ENCODE measurements around the gene RPAP3. TPM values are rescaled to one million over a fixed set of nuclear protein-coding genes. Genes with fewer than 3 reads are reported as not detected.

The RPAP3 gene
- total and polyA plus RNA-seq, 9 of the 15 experiments (the other 6 are each of a cell fraction or from before 2014, with no cell fraction given) = 40.0 to 92.1 (median 54.1) TPM

DNA sequence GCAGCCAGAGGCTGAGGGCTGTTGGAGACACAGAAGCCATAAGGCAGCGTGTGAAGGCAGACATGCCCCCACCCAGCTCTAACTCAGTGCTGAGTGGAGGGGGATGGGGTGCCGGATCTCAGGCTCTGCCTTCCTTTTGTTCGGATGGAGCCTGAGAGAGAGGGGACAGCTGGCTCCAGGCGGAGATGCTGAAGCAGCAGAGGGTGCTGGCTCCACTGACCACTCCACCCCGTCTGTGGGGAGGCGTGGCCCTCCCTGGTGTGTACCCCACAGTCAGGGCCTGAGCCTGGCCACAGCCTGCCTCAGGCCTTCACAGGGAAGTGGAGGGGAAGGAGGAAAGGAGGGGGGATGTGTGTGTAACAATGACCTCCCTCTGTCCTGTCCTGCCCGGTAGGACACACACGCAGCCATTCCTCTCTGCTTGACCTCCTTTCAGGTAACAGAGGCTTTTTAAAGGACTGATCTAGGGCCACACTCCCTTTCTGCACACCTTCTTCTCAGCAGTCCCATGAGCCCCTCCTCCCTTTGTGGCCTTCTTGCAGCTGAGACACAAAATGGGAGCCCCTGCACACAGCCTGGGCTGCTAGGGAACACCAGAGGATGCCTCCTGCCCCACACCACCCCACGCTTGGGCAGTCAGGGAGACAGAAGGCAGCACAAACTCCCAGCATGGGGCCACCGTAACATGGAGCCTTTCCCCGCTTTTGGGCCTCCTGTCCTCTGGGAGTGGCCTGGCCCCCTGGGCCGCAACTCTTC is 29.1 kb upstream of the RPAP3 start:
- Histone ChIP-seq H3K4me2 (ENCODE audit: insufficient read depth, low read length) (no peak overlapping the region), H3K27ac (ENCODE audit: extremely low read depth, low read depth, low read length) (no peak overlapping the region), H3K9ac (ENCODE audit: insufficient read depth in 1 of 2, low read depth in 2 of 2, low read length in 2 of 2) (peak overlapping the region in 1 of 2 experiments; percentile 67; a peak in 2 of 4 replicates), H3K36me3 (ENCODE audit: control insufficient read depth, insufficient read depth, low read length) (no peaks in the 10 kb centered on the region), H3K4me3 (no peak overlapping the region), H2AFZ (ENCODE audit: low read depth, low read length) (no peak overlapping the region), H3K9me1 (ENCODE audit: control insufficient read depth, insufficient read depth, low read length) (no peaks in the 10 kb centered on the region), H3K9me3 (replicated peaks; ENCODE audit: control insufficient read depth, insufficient read depth, low read depth, low read length) (no peaks in the 10 kb centered on the region), H3K4me1 (replicated peaks in 1 of 2; ENCODE audit: control insufficient read depth in 2 of 2, insufficient read depth in 2 of 2, low read length in 2 of 2) (peaks cover 32 to 47% of the 10 kb centered on the region in 2 experiments), H3K27me3 (ENCODE audit: control insufficient read depth in 2 of 2, insufficient read depth in 2 of 2, low read length in 2 of 2) (no peaks in the 10 kb centered on the region), H3K79me2 (ENCODE audit: control insufficient read depth, insufficient read depth, low read length) (no peaks in the 10 kb centered on the region), H4K20me1 (replicated peaks; ENCODE audit: control insufficient read depth, insufficient read depth, low read length) (no peaks in the 10 kb centered on the region)
- DNase-seq (ENCODE audit: extremely low read depth in 1 of 4, low spot score in 3 of 4) (no peak), ATAC-seq (no peak), FAIRE-seq (no peak)
- in situ Hi-C loops (cut with MboI) = no loop called here
- 54% methylated on average over 12 of the region's 12 CpGs for WGBS (ENCODE audit: insufficient coverage, low coverage, missing lambda C conversion rate)
- TF ChIP-seq ZNF445 (CRISPR knock-in tag; IDR thresholded peaks at IDR 0.05; ENCODE audit: low read depth) (no peak), ZNF263 (CRISPR knock-in tag; IDR thresholded peaks at IDR 0.05; ENCODE audit: borderline replicate concordance) (0 out of 2 replicates have a peak, but pooled peaks have one; percentile 12)
- POLR2A ChIA-PET = interaction anchor here (0.8 kb wide), 1 partner anchor 669 kb away, joined by 3 read pairs; no protein-coding TSS in a partner anchor
- no TSS peak for BruUV-seq (replicated peaks)
- CTCF ChIA-PET (ENCODE audit: low intra/inter-chr PET ratio) = no interaction called here
- intact Hi-C loops (cut with micrococcal nuclease) = no loop called here

DNA sequence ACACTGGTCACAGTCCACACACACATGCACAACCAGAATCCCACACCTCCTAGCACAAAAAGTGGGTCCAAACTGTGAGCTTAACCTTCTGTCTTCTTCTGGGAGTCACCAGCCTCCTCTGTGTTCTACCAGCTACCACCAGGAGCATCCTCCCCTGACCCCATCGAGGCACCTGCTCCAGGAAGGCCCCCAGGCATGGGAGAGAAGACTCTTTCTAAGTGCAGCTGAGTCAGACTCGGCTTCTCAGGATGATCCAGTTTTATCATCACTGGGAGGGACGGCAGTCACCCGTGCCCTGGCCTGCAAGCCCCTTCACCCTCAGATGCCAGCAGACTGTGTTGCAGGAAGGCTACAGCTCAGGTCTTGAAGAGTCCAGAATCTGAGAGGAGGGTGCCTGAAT is 27.3 kb upstream of the RPAP3 start:
- no peak overlapping the region; the same call in 2 of the 3 replicates for H3K27ac ChIP-seq (ENCODE audit: extremely low read depth, low read depth, low read length)
- ChIA-PET POLR2A (interaction anchor here (0.6 to 3.0 kb wide), 7 partner anchors 9 to 101 kb away, joined by 3 to 8 read pairs (median 4); partner anchors contain the start of genes RPAP3 and SLC48A1), CTCF (ENCODE audit: low intra/inter-chr PET ratio) (no interaction called here)
- no peak overlapping the region for H3K4me2 ChIP-seq (ENCODE audit: insufficient read depth, low read length)
- H3K9ac ChIP-seq (ENCODE audit: insufficient read depth in 1 of 2, low read depth in 2 of 2, low read length in 2 of 2) = no peak overlapping the region
- no peak overlapping the region for H2AFZ ChIP-seq (ENCODE audit: low read depth, low read length)
- DNase-seq (ENCODE audit: extremely low read depth in 1 of 4, low spot score in 3 of 4) (no peak), ATAC-seq (no peak), FAIRE-seq (no peak)
- H3K27me3 ChIP-seq (ENCODE audit: control insufficient read depth in 2 of 2, insufficient read depth in 2 of 2, low read length in 2 of 2) = no peaks in the 10 kb centered on the region
- peaks cover 2% of the 10 kb centered on the region; the same call in 1 of the 2 replicates for H4K20me1 ChIP-seq (replicated peaks; ENCODE audit: control insufficient read depth, insufficient read depth, low read length)
- H3K36me3 ChIP-seq (ENCODE audit: control insufficient read depth, insufficient read depth, low read length) = no peaks in the 10 kb centered on the region
- H3K79me2 ChIP-seq (ENCODE audit: control insufficient read depth, insufficient read depth, low read length) = no peaks in the 10 kb centered on the region
- in situ Hi-C loops (cut with MboI) (no loop called here), intact Hi-C loops (cut with micrococcal nuclease) (no loop called here)
- no peaks in the 10 kb centered on the region for H3K9me1 ChIP-seq (ENCODE audit: control insufficient read depth, insufficient read depth, low read length)
- no peaks in the 10 kb centered on the region for H3K9me3 ChIP-seq (replicated peaks; ENCODE audit: control insufficient read depth, insufficient read depth, low read depth, low read length)
- BruUV-seq (replicated peaks) = no TSS peak
- peaks cover 17 to 35% of the 10 kb centered on the region in 2 experiments for H3K4me1 ChIP-seq (replicated peaks in 1 of 2; ENCODE audit: control insufficient read depth in 2 of 2, insufficient read depth in 2 of 2, low read length in 2 of 2)
- 10% methylated on average over 4 of the region's 4 CpGs for WGBS (ENCODE audit: insufficient coverage, low coverage, missing lambda C conversion rate)
- H3K4me3 ChIP-seq = no peak overlapping the region
- no peak for TF ChIP-seq RUNX1 (IDR thresholded peaks at IDR 0.05; ENCODE audit: low read depth)
- no peak for TF ChIP-seq ETS2 (tag; IDR thresholded peaks at IDR 0.05; ENCODE audit: borderline replicate concordance, poor library complexity, severe bottlenecking)
- TF ChIP-seq GATA2 (CRISPR knock-in tag; IDR thresholded peaks at IDR 0.05) = no peak
- no peak for TF ChIP-seq SMARCA4 (IDR thresholded peaks at IDR 0.05)
- no peak for TF ChIP-seq DPF2 (IDR thresholded peaks at IDR 0.05)
- no peak for TF ChIP-seq CBX2 (IDR thresholded peaks at IDR 0.05; ENCODE audit: insufficient read depth, low read length, poor library complexity, severe bottlenecking)
- TF ChIP-seq DIDO1 (tag; IDR thresholded peaks at IDR 0.05; ENCODE audit: low read depth) = no peak
- TF ChIP-seq, protein P1, sequence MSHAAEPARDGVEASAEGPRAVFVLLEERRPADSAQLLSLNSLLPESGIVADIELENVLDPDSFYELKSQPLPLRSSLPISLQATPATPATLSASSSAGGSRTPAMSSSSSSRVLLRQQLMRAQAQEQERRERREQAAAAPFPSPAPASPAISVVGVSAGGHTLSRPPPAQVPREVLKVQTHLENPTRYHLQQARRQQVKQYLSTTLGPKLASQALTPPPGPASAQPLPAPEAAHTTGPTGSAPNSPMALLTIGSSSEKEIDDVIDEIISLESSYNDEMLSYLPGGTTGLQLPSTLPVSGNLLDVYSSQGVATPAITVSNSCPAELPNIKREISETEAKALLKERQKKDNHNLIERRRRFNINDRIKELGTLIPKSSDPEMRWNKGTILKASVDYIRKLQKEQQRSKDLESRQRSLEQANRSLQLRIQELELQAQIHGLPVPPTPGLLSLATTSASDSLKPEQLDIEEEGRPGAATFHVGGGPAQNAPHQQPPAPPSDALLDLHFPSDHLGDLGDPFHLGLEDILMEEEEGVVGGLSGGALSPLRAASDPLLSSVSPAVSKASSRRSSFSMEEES (CRISPR knock-in tag; IDR thresholded peaks at IDR 0.05) = no peak
- TF ChIP-seq KAT8 (IDR thresholded peaks at IDR 0.05; ENCODE audit: low read depth) = no peak
- no peak for TF ChIP-seq HDAC2 (IDR thresholded peaks at IDR 0.05)

Data from K562 (cell line).